MCF 10A (cell line): ENCODE data around the gene SLC15A3. TPM values are rescaled to one million over a fixed set of nuclear protein-coding genes. Genes with fewer than 3 reads are reported as not detected.

ENCODE experiments used
- BruUV-seq: library from RNA; stranded (reverse); fragments of 400-500 nt; replicated peaks from 2 replicates; lab custom pipeline; 2021; lab: Mats Ljungman, UMichigan
- CTCF ChIA-PET: fragments of 300-600 bp; sonication (Branson Sonifier 250); formaldehyde crosslinking; extraction: SDS; loops from one replicate; lab custom pipeline; 2021; ENCODE audit warnings: antibody characterized with exemption, inconsistent platforms; lab: Yijun Ruan, JAX
- POLR2A ChIA-PET: fragments of 300-600, 350-650 bp; sonication (Branson Sonifier 250); formaldehyde crosslinking; extraction: SDS; loops from one replicate; lab custom pipeline; 2020; ENCODE audit warnings: antibody characterized with exemption, inconsistent platforms; lab: Yijun Ruan, JAX
- DNase-seq: peaks from one replicate; pipeline ENCODE4 v3.0.0-alpha.2; 2018; ENCODE audit not compliant: unreplicated experiment
- H3K27ac Mint-ChIP-seq: one replicate; pipeline ENCODE4 v1.8.0; 2022; ENCODE audit warnings: mild to moderate bottlenecking, low read depth, mixed read lengths; ENCODE audit not compliant: unreplicated experiment
- H3K27me3 Mint-ChIP-seq: one replicate; pipeline ENCODE4 v1.8.0; 2022; ENCODE audit warnings: mixed read lengths; ENCODE audit not compliant: insufficient read depth, unreplicated experiment
- H3K36me3 Mint-ChIP-seq: one replicate; pipeline ENCODE4 v1.8.0; 2022; ENCODE audit warnings: mild to moderate bottlenecking, moderate library complexity, mixed read lengths; ENCODE audit not compliant: insufficient read depth, unreplicated experiment
- H3K4me1 Mint-ChIP-seq: one replicate; pipeline ENCODE4 v1.8.0; 2022; ENCODE audit warnings: mixed read lengths; ENCODE audit not compliant: insufficient read depth, unreplicated experiment
- H3K4me3 Mint-ChIP-seq: one replicate; pipeline ENCODE4 v1.8.0; 2022; ENCODE audit warnings: mild to moderate bottlenecking, moderate library complexity, mixed read lengths; ENCODE audit not compliant: unreplicated experiment
- H3K9me3 Mint-ChIP-seq: one replicate; pipeline ENCODE4 v1.8.0; 2022; ENCODE audit warnings: mixed read lengths; ENCODE audit not compliant: unreplicated experiment
- intact Hi-C: fragments of 100-400 bp; cut with micrococcal nuclease; formaldehyde crosslinking; loops from 2 replicates; pipeline ENCODE4 v1.14.1; 2022
- total RNA-seq: library from RNA; stranded (reverse); gene quantifications from 2 replicates; pipeline ENCODE4 v1.2.3, GENCODE V29; 2022
- TF ChIP-seq, protein P1 (sequence below): fragments of 200-600 bp; IDR thresholded peaks from one replicate; pipeline ENCODE4 v1.8.0; 2022; ENCODE audit warnings: antibody characterized with exemption, mild to moderate bottlenecking; ENCODE audit not compliant: unreplicated experiment

SLC15A3 gene
- total RNA-seq, 1 experiment from 2014 or later: not detected

DNA sequence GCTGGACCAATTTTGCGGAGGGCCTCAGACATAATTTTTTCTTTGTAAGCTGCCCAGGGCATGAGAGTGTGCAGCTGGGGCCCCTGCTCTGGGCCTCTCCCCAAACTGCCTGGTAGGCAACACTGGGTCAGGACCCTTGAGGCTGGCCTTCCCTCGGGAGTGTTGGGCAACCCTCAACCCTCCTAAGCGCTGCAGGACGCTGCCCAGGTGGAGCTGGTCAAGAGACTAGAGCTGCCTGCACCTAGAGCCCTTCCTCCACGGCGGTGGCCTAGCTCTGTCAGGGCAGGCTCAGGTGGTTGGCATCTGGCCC is 28.2 kb downstream of the SLC15A3 start:
- peak overlapping the region; percentile 79 for H3K4me3 Mint-ChIP-seq
- intact Hi-C loops: loop anchor here (1.0 kb wide), 1 partner anchor 8 kb away; no protein-coding TSS in a partner anchor
- no TSS peak for BruUV-seq
- no peaks in the 10 kb centered on the region for H3K9me3 Mint-ChIP-seq
- CTCF ChIA-PET: interaction anchor here (0.8 to 1.0 kb wide), 5 partner anchors 9 to 263 kb away, joined by 3 to 5 read pairs (median 3); no protein-coding TSS in a partner anchor
- POLR2A ChIA-PET: interaction anchor here (0.6 to 1.6 kb wide), 5 partner anchors 8 to 261 kb away, joined by 3 to 10 read pairs (median 4); partner anchors contain the start of gene TMEM109
- TF ChIP-seq, protein P1, sequence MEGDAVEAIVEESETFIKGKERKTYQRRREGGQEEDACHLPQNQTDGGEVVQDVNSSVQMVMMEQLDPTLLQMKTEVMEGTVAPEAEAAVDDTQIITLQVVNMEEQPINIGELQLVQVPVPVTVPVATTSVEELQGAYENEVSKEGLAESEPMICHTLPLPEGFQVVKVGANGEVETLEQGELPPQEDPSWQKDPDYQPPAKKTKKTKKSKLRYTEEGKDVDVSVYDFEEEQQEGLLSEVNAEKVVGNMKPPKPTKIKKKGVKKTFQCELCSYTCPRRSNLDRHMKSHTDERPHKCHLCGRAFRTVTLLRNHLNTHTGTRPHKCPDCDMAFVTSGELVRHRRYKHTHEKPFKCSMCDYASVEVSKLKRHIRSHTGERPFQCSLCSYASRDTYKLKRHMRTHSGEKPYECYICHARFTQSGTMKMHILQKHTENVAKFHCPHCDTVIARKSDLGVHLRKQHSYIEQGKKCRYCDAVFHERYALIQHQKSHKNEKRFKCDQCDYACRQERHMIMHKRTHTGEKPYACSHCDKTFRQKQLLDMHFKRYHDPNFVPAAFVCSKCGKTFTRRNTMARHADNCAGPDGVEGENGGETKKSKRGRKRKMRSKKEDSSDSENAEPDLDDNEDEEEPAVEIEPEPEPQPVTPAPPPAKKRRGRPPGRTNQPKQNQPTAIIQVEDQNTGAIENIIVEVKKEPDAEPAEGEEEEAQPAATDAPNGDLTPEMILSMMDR: no peak
- H3K27me3 Mint-ChIP-seq: no peaks in the 10 kb centered on the region
- no peak for DNase-seq
- peaks cover 20% of the 10 kb centered on the region for H3K36me3 Mint-ChIP-seq
- H3K4me1 Mint-ChIP-seq: peaks cover 13% of the 10 kb centered on the region
- no peak overlapping the region for H3K27ac Mint-ChIP-seq

- H3K27ac Mint-ChIP-seq: no peak overlapping the region
- DNase-seq: no peak
- peaks cover 13% of the 10 kb centered on the region for H3K4me1 Mint-ChIP-seq
- H3K9me3 Mint-ChIP-seq: no peaks in the 10 kb centered on the region
- no peaks in the 10 kb centered on the region for H3K27me3 Mint-ChIP-seq
- H3K36me3 Mint-ChIP-seq: peaks cover 20% of the 10 kb centered on the region
- POLR2A ChIA-PET: interaction anchor here (1.2 to 1.6 kb wide), 3 partner anchors 8 to 217 kb away, joined by 3 to 10 read pairs (median 4); no protein-coding TSS in a partner anchor
- no TSS peak for BruUV-seq
- TF ChIP-seq, protein P1: no peak
- CTCF ChIA-PET: interaction anchor here (0.6 to 1.0 kb wide), 7 partner anchors 8 to 264 kb away, joined by 3 to 5 read pairs (median 3); no protein-coding TSS in a partner anchor
- no peak overlapping the region for H3K4me3 Mint-ChIP-seq
- intact Hi-C loops: no loop called here
Measured at GRCh38 chr11:60923326-60923725, 28.6 kb downstream of the SLC15A3 start.

- Mint-ChIP-seq H3K27ac (no peak overlapping the region), H3K36me3 (peaks cover 20% of the 10 kb centered on the region), H3K4me1 (peaks cover 13% of the 10 kb centered on the region), H3K9me3 (no peaks in the 10 kb centered on the region), H3K4me3 (no peak overlapping the region), H3K27me3 (no peaks in the 10 kb centered on the region)
- TF ChIP-seq, protein P1: no peak
- CTCF ChIA-PET: interaction anchor here (0.6 to 1.0 kb wide), 4 partner anchors 9 to 189 kb away, joined by 3 read pairs; no protein-coding TSS in a partner anchor
- DNase-seq: no peak
- POLR2A ChIA-PET: interaction anchor here (1.1 to 1.6 kb wide), 2 partner anchors 7 to 9 kb away, joined by 7 to 10 read pairs; no protein-coding TSS in a partner anchor
- TSS peak; percentile 45 for BruUV-seq
- intact Hi-C loops: no loop called here
Measured at GRCh38 chr11:60922906-60923305, 29.1 kb downstream of the SLC15A3 start.

DNA sequence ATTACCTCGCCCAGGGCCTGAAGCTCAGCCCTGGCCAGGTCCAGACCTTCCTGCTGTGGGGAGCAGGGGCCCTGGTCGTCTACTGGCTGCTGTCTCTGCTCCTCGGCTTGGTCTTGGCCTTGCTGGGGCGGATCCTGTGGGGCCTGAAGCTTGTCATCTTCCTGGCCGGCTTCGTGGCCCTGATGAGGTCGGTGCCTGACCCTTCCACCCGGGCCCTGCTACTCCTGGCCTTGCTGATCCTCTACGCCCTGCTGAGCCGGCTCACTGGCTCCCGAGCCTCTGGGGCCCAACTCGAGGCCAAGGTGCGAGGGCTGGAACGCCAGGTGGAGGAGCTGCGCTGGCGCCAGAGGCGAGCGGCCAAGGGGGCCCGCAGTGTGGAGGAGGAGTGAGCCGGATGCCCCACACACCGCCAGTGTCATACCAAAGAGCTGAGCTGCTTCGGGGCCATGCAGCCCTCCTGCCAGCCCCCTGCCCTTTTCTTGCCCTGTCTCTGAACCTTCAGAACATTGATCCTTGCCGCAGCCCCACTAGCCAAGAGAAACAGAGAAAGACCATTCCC is 30.1 kb downstream of the SLC15A3 start:
- ChIA-PET CTCF (no interaction called here), POLR2A (interaction anchor here (1.1 kb wide), 1 partner anchor 8 kb away, joined by 7 read pairs; no protein-coding TSS in a partner anchor)
- TF ChIP-seq, protein P1: no peak
- intact Hi-C loops: no loop called here
- no TSS peak for BruUV-seq
- DNase-seq: no peak
- no peaks in the 10 kb centered on the region for H3K27me3 Mint-ChIP-seq
- H3K9me3 Mint-ChIP-seq: no peaks in the 10 kb centered on the region
- H3K4me1 Mint-ChIP-seq: peaks cover 18% of the 10 kb centered on the region
- peaks cover 20% of the 10 kb centered on the region for H3K36me3 Mint-ChIP-seq
- no peak overlapping the region for H3K27ac Mint-ChIP-seq
- no peak overlapping the region for H3K4me3 Mint-ChIP-seq
